HepG2 (cell line): ENCODE measurements around the gene MEIOC. TPM values are rescaled to one million over a fixed set of nuclear protein-coding genes. Genes with fewer than 3 reads are reported as not detected.

Experiments used
- ARHGAP35 ChIP-seq: sonication (generic); formaldehyde crosslinking; IDR thresholded peaks from 2 replicates; pipeline ENCODE4 v1.9.0; 2022; ENCODE audit warnings: mild to moderate bottlenecking, inconsistent platforms, moderate library complexity, missing genetic modification reagents, borderline replicate concordance
- CEBPB ChIP-seq: IDR thresholded peaks from 2 replicates; pipeline ENCODE4 v1.6.1; 2011; ENCODE audit warnings: low read depth, low read length, improper control_type of control experiment, borderline replicate concordance
- DRAP1 ChIP-seq: IDR thresholded peaks from 2 replicates; pipeline ENCODE4 v1.6.1; 2016; ENCODE audit warnings: missing genetic modification reagents, missing compliant biosample characterization
- ETV6 ChIP-seq: sonication (generic); formaldehyde crosslinking; conservative IDR thresholded peaks from 2 replicates; pipeline ENCODE4 v1.4.0; 2020; ENCODE audit warnings: missing genetic modification reagents
- FOXO1 ChIP-seq: sonication (generic); formaldehyde crosslinking; IDR thresholded peaks from 2 replicates; pipeline ENCODE4 v1.4.0; 2020; ENCODE audit warnings: missing genetic modification reagents
- HDAC2 ChIP-seq: sonication (generic); formaldehyde crosslinking; IDR thresholded peaks from 2 replicates; pipeline ENCODE4 v1.4.0; 2020; ENCODE audit warnings: missing genetic modification reagents
- MED8 ChIP-seq: sonication (generic); formaldehyde crosslinking; IDR thresholded peaks from 2 replicates; pipeline ENCODE4 v1.8.1; 2023; ENCODE audit warnings: mild to moderate bottlenecking, missing genetic modification reagents; ENCODE audit not compliant: insufficient replicate concordance
- MNT ChIP-seq: fragments of 450-650 bp; IDR thresholded peaks from 2 replicates; pipeline ENCODE4 v1.6.1; 2016
- MYNN ChIP-seq: sonication (generic); formaldehyde crosslinking; IDR thresholded peaks from 2 replicates; pipeline ENCODE4 v1.4.0; 2020; ENCODE audit warnings: mild to moderate bottlenecking, low read depth, missing genetic modification reagents
- NKX3-1 ChIP-seq: sonication (generic); formaldehyde crosslinking; IDR thresholded peaks from 2 replicates; pipeline ENCODE4 v1.5.0; 2020; ENCODE audit warnings: missing genetic modification reagents
- TEAD3 ChIP-seq: optimal IDR thresholded peaks from 2 replicates; pipeline ENCODE3; 2016; ENCODE audit warnings: borderline replicate concordance
- TMF1 ChIP-seq: sonication (generic); formaldehyde crosslinking; IDR thresholded peaks from 2 replicates; pipeline ENCODE4 v1.8.1; 2022; ENCODE audit warnings: low read depth, missing genetic modification reagents
- ZBTB46 ChIP-seq: sonication (generic); formaldehyde crosslinking; IDR thresholded peaks from 2 replicates; pipeline ENCODE4 v1.4.0; 2020; ENCODE audit warnings: mild to moderate bottlenecking, missing genetic modification reagents, borderline replicate concordance
- ZFP90 ChIP-seq: sonication (generic); formaldehyde crosslinking; IDR thresholded peaks from 2 replicates; pipeline ENCODE4 v1.8.0; 2022; ENCODE audit warnings: missing genetic modification reagents, mild to moderate bottlenecking, inconsistent platforms, borderline replicate concordance
- ZNF317 ChIP-seq: sonication (generic); formaldehyde crosslinking; IDR thresholded peaks from 2 replicates; pipeline ENCODE4 v1.5.0; 2020; ENCODE audit warnings: mild to moderate bottlenecking, missing genetic modification reagents
- ZNF343 ChIP-seq: sonication (generic); formaldehyde crosslinking; IDR thresholded peaks from 2 replicates; pipeline ENCODE4 v1.4.0; 2020; ENCODE audit warnings: mild to moderate bottlenecking, missing genetic modification reagents
- ZNF580 ChIP-seq: IDR thresholded peaks from 2 replicates; pipeline ENCODE4 v1.6.1; 2016; ENCODE audit warnings: low read depth, borderline replicate concordance
- ZNF781 ChIP-seq: sonication (generic); formaldehyde crosslinking; IDR thresholded peaks from 2 replicates; pipeline ENCODE4 v1.5.1; 2020; ENCODE audit warnings: borderline replicate concordance, mild to moderate bottlenecking, missing genetic modification reagents; ENCODE audit errors: not compliant biosample characterization
- ZNF850 ChIP-seq: sonication (generic); formaldehyde crosslinking; conservative IDR thresholded peaks from 2 replicates; pipeline ENCODE4 v1.9.0; 2021; ENCODE audit warnings: mild to moderate bottlenecking, missing genetic modification reagents
- polyA plus RNA-seq, 8 experiments: library from polyadenylated mRNA; depleted of rRNA in 3 of 8; stranded (reverse) in 7 of 8; unstranded in 1 of 8; fragments of >200 nt; fragmentation: Illumina TruSeq in 4 of 8; extraction: Trizol in 4 of 8; gene quantifications; 2 replicates each; pipeline versions ENCODE4 v1.2.1 to v1.2.3, GENCODE V29; 2011 to 2016; ENCODE audit warnings: low read depth in 4 of 8, missing spikeins in 1 of 8, mixed read lengths in 1 of 8; ENCODE audit not compliant: insufficient read depth in 1 of 8
- total RNA-seq, 5 experiments: library from RNA; depleted of rRNA; stranded (reverse); fragments of >200 nt; fragmentation: Illumina TruSeq; extraction: Trizol; gene quantifications; 2 replicates each; pipeline ENCODE4 v1.2.3, GENCODE V29; 2016; ENCODE audit warnings: low read depth in 1 of 5
- TF ChIP-seq, protein P1 (sequence below): sonication (generic); formaldehyde crosslinking; IDR thresholded peaks from 2 replicates; pipeline ENCODE4 v1.4.0; 2020; ENCODE audit warnings: missing genetic modification reagents
- TF ChIP-seq, protein P2 (sequence below): sonication (generic); formaldehyde crosslinking; IDR thresholded peaks from 2 replicates; pipeline ENCODE4 v1.4.0; 2020; ENCODE audit warnings: missing genetic modification reagents

The MEIOC gene
- total and polyA plus RNA-seq, 2 of the 13 experiments (the other 11 are each of a cell fraction or from before 2014, with no cell fraction given), result 0.04 to 0.15 TPM

- TF ChIP-seq, protein P1, sequence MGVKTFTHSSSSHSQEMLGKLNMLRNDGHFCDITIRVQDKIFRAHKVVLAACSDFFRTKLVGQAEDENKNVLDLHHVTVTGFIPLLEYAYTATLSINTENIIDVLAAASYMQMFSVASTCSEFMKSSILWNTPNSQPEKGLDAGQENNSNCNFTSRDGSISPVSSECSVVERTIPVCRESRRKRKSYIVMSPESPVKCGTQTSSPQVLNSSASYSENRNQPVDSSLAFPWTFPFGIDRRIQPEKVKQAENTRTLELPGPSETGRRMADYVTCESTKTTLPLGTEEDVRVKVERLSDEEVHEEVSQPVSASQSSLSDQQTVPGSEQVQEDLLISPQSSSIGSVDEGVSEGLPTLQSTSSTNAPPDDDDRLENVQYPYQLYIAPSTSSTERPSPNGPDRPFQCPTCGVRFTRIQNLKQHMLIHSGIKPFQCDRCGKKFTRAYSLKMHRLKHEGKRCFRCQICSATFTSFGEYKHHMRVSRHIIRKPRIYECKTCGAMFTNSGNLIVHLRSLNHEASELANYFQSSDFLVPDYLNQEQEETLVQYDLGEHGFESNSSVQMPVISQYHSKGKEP (CRISPR knock-in tag), result no peak
- TF ChIP-seq ETV6 (CRISPR knock-in tag) (0 out of 2 replicates have a peak, but pooled peaks have one; percentile 64), FOXO1 (CRISPR knock-in tag) (peak; percentile 49; the same call in 1 of the 2 replicates), ARHGAP35 (peak; percentile 55; the same call in 1 of the 2 replicates), MNT (no peak), ZNF580 (CRISPR knock-in tag) (peak; percentile 90; the same call in 1 of the 2 replicates), MYNN (CRISPR knock-in tag) (no peak; the same call in 1 of the 2 replicates), TMF1 (peak; percentile 93), CEBPB (no peak), NKX3-1 (CRISPR knock-in tag) (peak; percentile 89; the same call in 1 of the 2 replicates), MED8 (CRISPR knock-in tag) (peak; percentile 96), DRAP1 (CRISPR knock-in tag) (peak; percentile 95), ZNF317 (CRISPR knock-in tag) (peak; percentile 86; the same call in 1 of the 2 replicates), ZFP90 (CRISPR knock-in tag) (peak; percentile 94; the same call in 1 of the 2 replicates), ZNF781 (CRISPR knock-in tag) (peak; percentile 90), TEAD3 (peak; percentile 75), ZBTB46 (CRISPR knock-in tag) (no peak), HDAC2 (CRISPR knock-in tag) (peak; percentile 81), ZNF850 (CRISPR knock-in tag) (0 out of 2 replicates have a peak, but pooled peaks have one; percentile 82), ZNF343 (CRISPR knock-in tag) (no peak)
- TF ChIP-seq, protein P2, sequence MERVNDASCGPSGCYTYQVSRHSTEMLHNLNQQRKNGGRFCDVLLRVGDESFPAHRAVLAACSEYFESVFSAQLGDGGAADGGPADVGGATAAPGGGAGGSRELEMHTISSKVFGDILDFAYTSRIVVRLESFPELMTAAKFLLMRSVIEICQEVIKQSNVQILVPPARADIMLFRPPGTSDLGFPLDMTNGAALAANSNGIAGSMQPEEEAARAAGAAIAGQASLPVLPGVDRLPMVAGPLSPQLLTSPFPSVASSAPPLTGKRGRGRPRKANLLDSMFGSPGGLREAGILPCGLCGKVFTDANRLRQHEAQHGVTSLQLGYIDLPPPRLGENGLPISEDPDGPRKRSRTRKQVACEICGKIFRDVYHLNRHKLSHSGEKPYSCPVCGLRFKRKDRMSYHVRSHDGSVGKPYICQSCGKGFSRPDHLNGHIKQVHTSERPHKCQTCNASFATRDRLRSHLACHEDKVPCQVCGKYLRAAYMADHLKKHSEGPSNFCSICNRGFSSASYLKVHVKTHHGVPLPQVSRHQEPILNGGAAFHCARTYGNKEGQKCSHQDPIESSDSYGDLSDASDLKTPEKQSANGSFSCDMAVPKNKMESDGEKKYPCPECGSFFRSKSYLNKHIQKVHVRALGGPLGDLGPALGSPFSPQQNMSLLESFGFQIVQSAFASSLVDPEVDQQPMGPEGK, result peak; percentile 60
Measured at GRCh38 chr17:44689477-44690217, 33.4 kb downstream of the MEIOC start, which contains the start of gene CCDC43 (continued).
